AG04449 (cell line): ENCODE results near the gene ARSD.
"Not testable (repeated sequence)": the region's sequence is repeated elsewhere in the genome, so short reads cannot be mapped to it uniquely, and the experiment has no call there.

ENCODE experiments used
- CTCF ChIA-PET: fragments of 350-600 bp; formaldehyde crosslinking; extraction: SDS; loops from one replicate; lab custom pipeline; 2021; ENCODE audit warnings: antibody characterized with exemption; lab: Yijun Ruan, JAX
- POLR2A ChIA-PET: fragments of 400-600, 350-600 bp; formaldehyde crosslinking; extraction: SDS; loops from one replicate; lab custom pipeline; 2020; ENCODE audit warnings: antibody characterized with exemption, inconsistent platforms; lab: Yijun Ruan, JAX
- DNase-seq: peaks from one replicate; pipeline ENCODE4 v3.0.0-alpha.2; 2010; ENCODE audit warnings: low read depth, low spot score
- H3K4me3 ChIP-seq: 2 replicates; pipeline ENCODE4 v1.5.1; 2011; ENCODE audit warnings: low read depth, mild to moderate bottlenecking, control low read depth, low read length
- TF ChIP-seq, protein P1 (sequence below): IDR thresholded peaks from one replicate; pipeline ENCODE4 v1.5.1; 2011; ENCODE audit warnings: mild to moderate bottlenecking, moderate library complexity, low read length, control low read depth, inconsistent platforms; ENCODE audit not compliant: insufficient read depth; ENCODE audit errors: missing control alignments

Gene ARSD

DNA sequence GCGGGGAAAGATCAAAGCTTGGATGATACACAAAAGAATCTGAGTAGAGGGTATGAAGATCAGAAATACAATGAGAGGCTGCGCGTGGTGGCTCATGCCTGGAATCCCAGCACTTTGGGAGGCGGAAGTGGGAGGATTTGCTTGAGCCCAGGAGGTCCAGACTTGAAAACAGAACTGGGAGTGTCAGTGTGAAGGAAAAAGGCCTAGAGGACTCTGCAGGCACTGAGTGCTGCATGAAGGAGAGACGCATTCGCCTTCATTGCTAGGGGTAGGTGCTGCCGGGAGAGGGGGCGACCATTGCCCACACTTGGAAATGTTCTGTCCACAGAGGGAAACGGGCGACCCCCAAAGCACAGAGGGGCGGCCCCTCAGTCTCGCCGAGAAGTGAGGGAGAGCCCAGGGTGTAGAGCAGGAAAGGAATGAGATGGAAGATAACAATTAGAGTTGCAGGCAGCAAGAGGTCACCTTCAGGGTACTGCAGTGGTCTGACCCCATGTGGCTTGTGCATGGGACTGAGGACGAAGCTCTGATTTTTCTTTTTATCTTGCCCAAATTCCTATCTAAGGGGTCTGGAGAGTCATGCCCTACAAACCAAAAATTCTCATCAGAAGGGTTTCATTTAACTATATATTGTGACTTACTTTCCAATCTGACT is 31.8 kb upstream of the ARSD start:
- POLR2A ChIA-PET = no interaction called here
- CTCF ChIA-PET = no interaction called here
- H3K4me3 ChIP-seq = no peak overlapping the region
- TF ChIP-seq, protein P1, sequence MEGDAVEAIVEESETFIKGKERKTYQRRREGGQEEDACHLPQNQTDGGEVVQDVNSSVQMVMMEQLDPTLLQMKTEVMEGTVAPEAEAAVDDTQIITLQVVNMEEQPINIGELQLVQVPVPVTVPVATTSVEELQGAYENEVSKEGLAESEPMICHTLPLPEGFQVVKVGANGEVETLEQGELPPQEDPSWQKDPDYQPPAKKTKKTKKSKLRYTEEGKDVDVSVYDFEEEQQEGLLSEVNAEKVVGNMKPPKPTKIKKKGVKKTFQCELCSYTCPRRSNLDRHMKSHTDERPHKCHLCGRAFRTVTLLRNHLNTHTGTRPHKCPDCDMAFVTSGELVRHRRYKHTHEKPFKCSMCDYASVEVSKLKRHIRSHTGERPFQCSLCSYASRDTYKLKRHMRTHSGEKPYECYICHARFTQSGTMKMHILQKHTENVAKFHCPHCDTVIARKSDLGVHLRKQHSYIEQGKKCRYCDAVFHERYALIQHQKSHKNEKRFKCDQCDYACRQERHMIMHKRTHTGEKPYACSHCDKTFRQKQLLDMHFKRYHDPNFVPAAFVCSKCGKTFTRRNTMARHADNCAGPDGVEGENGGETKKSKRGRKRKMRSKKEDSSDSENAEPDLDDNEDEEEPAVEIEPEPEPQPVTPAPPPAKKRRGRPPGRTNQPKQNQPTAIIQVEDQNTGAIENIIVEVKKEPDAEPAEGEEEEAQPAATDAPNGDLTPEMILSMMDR = no peak
- no peak for DNase-seq

DNA sequence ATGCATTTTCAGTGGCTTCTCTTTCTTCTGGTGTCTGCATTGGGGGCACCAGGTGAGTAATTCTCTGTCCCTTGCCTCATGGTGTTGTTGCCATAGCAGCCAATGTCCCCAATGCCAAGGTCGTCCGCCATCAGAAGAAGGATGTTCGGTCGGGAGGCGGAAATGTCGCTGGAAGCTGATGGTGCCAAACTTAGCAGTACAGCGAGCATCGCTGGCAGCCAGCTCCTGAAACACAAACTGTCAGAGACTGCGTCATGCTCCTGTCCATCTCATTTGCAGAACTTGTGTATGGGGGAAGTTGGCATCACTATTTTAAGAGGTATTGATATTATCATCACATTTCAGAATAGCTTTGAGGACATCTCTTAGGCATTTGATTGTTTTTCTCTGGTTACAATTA is 29.1 kb upstream of the ARSD start:
- H3K4me3 ChIP-seq = no peak overlapping the region
- no peak for DNase-seq
- CTCF ChIA-PET = no interaction called here
- POLR2A ChIA-PET = no interaction called here
- TF ChIP-seq, protein P1 = no peak

DNA sequence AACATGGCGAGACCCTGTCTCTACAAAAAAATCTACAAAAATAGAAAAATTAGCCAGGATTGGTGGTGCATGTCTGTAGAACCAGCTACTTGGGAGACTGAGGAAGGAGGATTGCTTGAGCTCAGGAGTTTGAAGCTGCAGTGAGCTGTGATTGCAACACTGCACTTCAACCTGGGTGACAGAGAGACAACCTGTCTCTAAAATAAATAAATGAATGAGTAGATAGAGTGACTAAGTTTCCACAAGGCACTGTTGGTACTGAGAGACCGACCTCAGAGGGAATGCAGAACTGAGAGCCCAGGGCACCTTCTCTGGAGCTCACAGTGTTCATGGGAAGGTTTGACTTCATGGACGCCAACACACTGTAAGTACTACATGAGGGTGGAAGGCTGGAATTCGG is 26.7 kb upstream of the ARSD start:
- TF ChIP-seq, protein P1 = no peak
- ChIA-PET CTCF (no interaction called here), POLR2A (no interaction called here)
- no peak overlapping the region for H3K4me3 ChIP-seq
- DNase-seq = no peak

DNA sequence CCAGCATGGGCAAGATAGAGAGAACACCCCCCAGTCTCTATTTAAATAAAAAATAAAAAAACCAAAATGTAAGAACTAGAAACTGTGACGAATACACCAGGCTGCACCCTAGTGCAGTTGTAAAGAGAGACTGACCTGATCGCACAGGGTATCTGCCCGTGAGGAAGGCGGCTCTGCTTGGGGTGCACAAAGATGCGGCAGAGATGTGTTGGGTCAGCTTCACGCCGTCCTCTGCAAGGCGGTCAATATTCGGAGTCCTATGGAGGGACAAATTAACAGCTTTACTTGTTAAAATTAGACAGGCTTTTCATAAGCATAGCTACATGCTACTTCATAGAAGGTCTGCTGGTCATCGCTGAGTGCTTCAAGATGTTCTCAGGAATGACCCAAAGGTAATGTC is 26.1 kb upstream of the ARSD start:
- no peak overlapping the region for H3K4me3 ChIP-seq
- ChIA-PET POLR2A (no interaction called here), CTCF (no interaction called here)
- no peak for DNase-seq
- TF ChIP-seq, protein P1 = no peak

DNA sequence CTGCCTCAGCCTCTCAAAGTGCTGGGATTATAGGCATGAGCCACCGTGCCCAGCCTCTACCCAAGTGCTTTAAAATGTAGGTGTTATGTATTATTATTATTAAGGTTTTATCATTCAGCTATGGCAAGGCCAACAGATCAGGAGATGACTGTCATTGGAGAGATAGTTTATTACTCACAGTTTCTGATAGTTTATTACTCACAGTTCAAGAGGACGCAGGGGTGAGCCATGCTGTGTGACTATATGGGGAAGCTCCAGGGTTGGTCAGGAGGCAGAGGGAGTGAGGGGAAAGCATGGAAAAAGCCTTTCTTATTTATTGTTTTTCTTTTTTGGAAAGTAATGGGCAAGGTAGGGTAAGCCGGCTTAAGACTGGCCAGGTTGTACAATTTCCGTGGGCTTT is 25.4 kb upstream of the ARSD start:
- CTCF ChIA-PET = no interaction called here

DNA sequence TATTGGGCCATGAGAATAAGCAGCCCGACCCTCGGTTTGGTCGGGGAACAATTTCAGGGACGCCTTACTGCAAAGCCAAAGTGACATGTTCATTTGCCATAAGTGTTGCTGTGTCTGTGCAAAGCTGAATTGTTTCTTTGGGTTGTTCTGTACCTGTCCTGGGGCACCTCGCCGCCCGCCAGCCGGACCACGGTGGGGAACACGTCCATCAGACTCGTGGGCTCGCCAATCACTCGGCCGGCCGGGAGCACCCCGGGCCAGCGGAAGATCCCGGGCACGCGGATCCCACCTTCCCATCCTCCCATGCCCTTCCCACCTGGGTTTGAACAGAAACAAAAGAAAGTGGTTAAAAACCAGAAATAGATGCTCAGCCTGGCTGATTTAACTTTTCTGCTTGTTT is 8.8 kb upstream of the ARSD start:
- CTCF ChIA-PET, POLR2A ChIA-PET: not testable (repeated sequence)

More for the DNA sequence above, 25.4 kb upstream of the ARSD start:
- POLR2A ChIA-PET = no interaction called here
- no peak overlapping the region for H3K4me3 ChIP-seq
- TF ChIP-seq, protein P1 = no peak
- no peak for DNase-seq

More for the DNA sequence above, 8.8 kb upstream of the ARSD start:
- not testable (repeated sequence) for H3K4me3 ChIP-seq, DNase-seq
